Uterus (tissue), 2 donors: Measurements from ENCODE around the gene KCNJ3.

Experiments used
- POLR2A ChIP-seq, 2 donors: fragments of 450-650 bp; IDR thresholded peaks; one replicate each; pipeline ENCODE4 v1.6.1; 2016; ENCODE audit warnings: antibody characterized with exemption in 2 of 2, mild to moderate bottlenecking in 1 of 2, moderate library complexity in 1 of 2
- TF ChIP-seq, protein P1 (sequence below), 4 experiments: fragments of 200-600 bp in 2 of 4; fragments of 450-650 bp in 2 of 4; sonication (generic) in 2 of 4; IDR thresholded peaks; one replicate each; pipeline ENCODE4 v1.5.1; 2016 to 2019; ENCODE audit warnings: antibody characterized with exemption in 4 of 4, mild to moderate bottlenecking in 2 of 4, moderate library complexity in 1 of 4

DNA sequence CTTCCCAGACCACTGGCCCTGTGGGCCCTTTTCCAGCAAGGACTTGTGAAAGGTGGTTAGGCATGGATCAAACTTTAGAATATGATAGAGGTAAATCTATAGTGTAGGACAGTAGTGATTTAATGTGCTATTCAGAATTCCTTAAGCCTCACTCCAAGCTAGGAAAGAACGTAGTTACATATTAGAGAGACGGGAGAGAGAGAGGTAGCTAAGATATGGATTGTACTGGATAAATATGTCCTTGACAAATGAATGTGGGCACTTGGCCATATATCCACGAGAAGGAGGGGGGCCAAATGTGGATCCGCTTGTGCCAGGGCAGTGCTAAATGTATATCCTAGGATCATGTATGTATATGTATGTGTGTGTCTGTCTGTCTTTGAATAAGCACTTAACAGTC lies 6.5 kb downstream of the KCNJ3 start:
- TF ChIP-seq, protein P1, sequence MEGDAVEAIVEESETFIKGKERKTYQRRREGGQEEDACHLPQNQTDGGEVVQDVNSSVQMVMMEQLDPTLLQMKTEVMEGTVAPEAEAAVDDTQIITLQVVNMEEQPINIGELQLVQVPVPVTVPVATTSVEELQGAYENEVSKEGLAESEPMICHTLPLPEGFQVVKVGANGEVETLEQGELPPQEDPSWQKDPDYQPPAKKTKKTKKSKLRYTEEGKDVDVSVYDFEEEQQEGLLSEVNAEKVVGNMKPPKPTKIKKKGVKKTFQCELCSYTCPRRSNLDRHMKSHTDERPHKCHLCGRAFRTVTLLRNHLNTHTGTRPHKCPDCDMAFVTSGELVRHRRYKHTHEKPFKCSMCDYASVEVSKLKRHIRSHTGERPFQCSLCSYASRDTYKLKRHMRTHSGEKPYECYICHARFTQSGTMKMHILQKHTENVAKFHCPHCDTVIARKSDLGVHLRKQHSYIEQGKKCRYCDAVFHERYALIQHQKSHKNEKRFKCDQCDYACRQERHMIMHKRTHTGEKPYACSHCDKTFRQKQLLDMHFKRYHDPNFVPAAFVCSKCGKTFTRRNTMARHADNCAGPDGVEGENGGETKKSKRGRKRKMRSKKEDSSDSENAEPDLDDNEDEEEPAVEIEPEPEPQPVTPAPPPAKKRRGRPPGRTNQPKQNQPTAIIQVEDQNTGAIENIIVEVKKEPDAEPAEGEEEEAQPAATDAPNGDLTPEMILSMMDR (IDR thresholded peaks at IDR 0.05): no peak
- TF ChIP-seq POLR2A (IDR thresholded peaks at IDR 0.05): no peak
